Naive thymus-derived CD4-positive, alpha-beta T cell (primary cell): ENCODE measurements around the gene TSPO2. TPM values are rescaled to one million over a fixed set of nuclear protein-coding genes. Genes with fewer than 3 reads are reported as not detected.
A peak's percentile ranks its signal among the peaks of the same experiment; 100 is the strongest.

Experiments
- ATAC-seq: fragments of 150-1000 bp; cut with Tn5 transposase; 2 replicates; pipeline ENCODE4 v1.10.0; 2021; ENCODE audit warnings: mild to moderate bottlenecking, moderate library complexity
- CTCF ChIA-PET: fragments of 350-600 bp; sonication (Branson Sonifier 250); formaldehyde crosslinking; loops from one replicate; lab custom pipeline; 2021; ENCODE audit warnings: antibody characterized with exemption; lab: Charles Lee
- POLR2A ChIA-PET: fragments of 350-600 bp; sonication (Branson Sonifier 250); formaldehyde crosslinking; loops from one replicate; lab custom pipeline; 2021; ENCODE audit warnings: antibody characterized with exemption, inconsistent platforms; lab: Charles Lee
- DNase-seq, 9 donors: peaks; one replicate each; pipeline versions ENCODE4 v3.0.0 to v3.0.0-alpha.2; 2020 to 2022; ENCODE audit warnings: mixed read lengths in 1 of 9
- H3K27ac ChIP-seq: one replicate; pipeline ENCODE4 v1.7.0; 2013; ENCODE audit warnings: mild to moderate bottlenecking, low read depth, low read length, moderate library complexity
- H3K27me3 ChIP-seq, 2 donors: one replicate each; pipeline ENCODE4 v1.7.0; 2013; ENCODE audit warnings: low read length in 2 of 2, mild to moderate bottlenecking in 2 of 2, moderate library complexity in 2 of 2; ENCODE audit not compliant: control insufficient read depth in 2 of 2, insufficient read depth in 2 of 2
- H3K36me3 ChIP-seq, 3 experiments: 1 replicate in 2 of 3; 2 replicates in 1 of 3; pipeline ENCODE4 v1.7.0; 2013; ENCODE audit warnings: low read length in 3 of 3, mild to moderate bottlenecking in 3 of 3, moderate library complexity in 1 of 3; ENCODE audit not compliant: insufficient read depth in 3 of 3, control insufficient read depth in 2 of 3
- H3K4me1 ChIP-seq, 2 donors: one replicate each; pipeline ENCODE4 v1.7.0; 2013; ENCODE audit warnings: low read length in 2 of 2, mild to moderate bottlenecking in 2 of 2, moderate library complexity in 1 of 2; ENCODE audit not compliant: control insufficient read depth in 2 of 2, insufficient read depth in 2 of 2
- H3K4me3 ChIP-seq: 2 replicates; pipeline ENCODE4 v1.7.0; 2013; ENCODE audit warnings: mild to moderate bottlenecking, low read length
- H3K9me3 ChIP-seq, 3 experiments: 1 replicate in 2 of 3; 2 replicates in 1 of 3; pipeline ENCODE4 v1.7.0; 2013; ENCODE audit warnings: low read length in 3 of 3; ENCODE audit not compliant: control insufficient read depth in 2 of 3
- H3K27ac Mint-ChIP-seq, 9 donors: one replicate each; pipeline ENCODE4 v1.8.0; 2020 to 2022; ENCODE audit warnings: mixed read lengths in 9 of 9, mild to moderate bottlenecking in 8 of 9, moderate library complexity in 5 of 9, inconsistent platforms in 2 of 9
- H3K27me3 Mint-ChIP-seq, 5 donors: one replicate each; pipeline ENCODE4 v1.8.0; 2021 to 2022; ENCODE audit warnings: mixed read lengths in 5 of 5, mild to moderate bottlenecking in 1 of 5
- H3K36me3 Mint-ChIP-seq, 5 donors: one replicate each; pipeline ENCODE4 v1.8.0; 2020 to 2022; ENCODE audit warnings: mixed read lengths in 5 of 5, mild to moderate bottlenecking in 3 of 5, inconsistent platforms in 1 of 5
- H3K4me1 Mint-ChIP-seq, 7 donors: one replicate each; pipeline ENCODE4 v1.8.0; 2020 to 2022; ENCODE audit warnings: mixed read lengths in 7 of 7, mild to moderate bottlenecking in 3 of 7, inconsistent platforms in 1 of 7
- H3K4me3 Mint-ChIP-seq, 10 donors: one replicate each; pipeline ENCODE4 v1.8.0; 2020 to 2022; ENCODE audit warnings: mild to moderate bottlenecking in 10 of 10, mixed read lengths in 10 of 10, moderate library complexity in 6 of 10, inconsistent platforms in 2 of 10
- H3K9me3 Mint-ChIP-seq, 11 donors: one replicate each; pipeline ENCODE4 v1.8.0; 2020 to 2022; ENCODE audit warnings: mixed read lengths in 11 of 11, mild to moderate bottlenecking in 4 of 11, inconsistent platforms in 1 of 11, moderate library complexity in 1 of 11
- intact Hi-C, 2 donors: fragments of 100-400 bp; cut with micrococcal nuclease; formaldehyde crosslinking; loops; one replicate each; pipeline ENCODE4 v1.15.1; 2023
- polyA plus RNA-seq, 2 donors: library from polyadenylated mRNA; unstranded; fragments of 300-500 nt; fragmentation: Illumina TruSeq; gene quantifications; one replicate each; pipeline ENCODE4 v1.2.3, GENCODE V29; 2021
- total RNA-seq, 6 experiments: library from RNA in 5 of 6; stranded (reverse) in 5 of 6; gene quantifications; 1 replicate in 5 of 6; 2 replicates in 1 of 6; pipeline ENCODE4 v1.2.3 and lab custom pipeline; 2021 to 2026

Gene TSPO2
- total and polyA plus RNA-seq, 7 experiments from 2014 or later: not detected

DNA sequence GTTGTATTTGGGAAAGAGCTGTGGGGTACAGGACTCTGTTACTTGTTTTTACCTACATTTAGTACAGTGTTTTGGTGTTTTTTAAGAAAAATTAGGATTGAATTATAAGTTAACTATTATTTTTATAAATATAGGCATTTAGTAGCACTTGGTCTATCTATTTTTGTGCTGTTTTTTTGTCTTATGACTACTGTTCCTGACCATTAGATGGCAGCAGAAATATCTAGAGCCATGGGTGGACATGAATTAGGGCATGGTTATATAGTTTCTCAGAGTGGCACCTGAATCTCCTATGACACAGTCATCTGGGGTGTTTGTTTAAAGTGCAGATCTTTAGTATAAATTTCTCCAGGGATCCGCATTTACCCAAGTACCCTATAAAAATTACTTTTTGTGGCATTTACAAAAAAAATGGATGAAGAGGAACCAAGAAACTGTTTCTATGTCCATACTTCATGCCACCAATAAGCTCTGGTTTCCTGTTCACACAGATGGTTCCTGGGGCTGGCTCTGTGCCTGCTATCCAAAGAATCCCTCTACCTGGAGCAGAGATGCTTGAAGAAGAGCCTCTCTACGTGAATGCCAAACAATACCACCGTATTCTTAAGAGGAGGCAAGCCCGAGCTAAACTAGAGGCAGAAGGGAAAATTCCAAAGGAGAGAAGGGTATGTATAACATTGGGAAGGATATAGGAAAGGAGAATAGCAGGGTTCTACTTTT is 50.3 kb downstream of the TSPO2 start:
- ATAC-seq: no peak
- Histone ChIP-seq H3K9me3 (no peaks in the 10 kb centered on the region), H3K4me3 (no peak overlapping the region), H3K36me3 (peaks cover 53 to 84% (median 59%) of the 10 kb centered on the region in 3 experiments), H3K27ac (no peak overlapping the region), H3K27me3 (no peaks in the 10 kb centered on the region), H3K4me1 (no peaks in the 10 kb centered on the region)
- ChIA-PET CTCF (interaction anchor here (1.3 to 1.8 kb wide), 2 partner anchors 9 to 90 kb away, joined by 3 to 4 read pairs; no protein-coding TSS in a partner anchor), POLR2A (no interaction called here)
- H3K9me3 Mint-ChIP-seq: no peaks in the 10 kb centered on the region
- intact Hi-C loops: loop anchor here in 1 of 2 donors (1.0 to 5.0 kb wide), 2 partner anchors 90 to 227 kb away; no protein-coding TSS in a partner anchor
- H3K4me3 Mint-ChIP-seq: no peak overlapping the region
- H3K27ac Mint-ChIP-seq: peak overlapping the region in 2 of 9 donors; percentile 54 to 62
- H3K4me1 Mint-ChIP-seq: peaks cover 0 to 14% (median 5%) of the 10 kb centered on the region in 7 donors
- no peak for DNase-seq
- no peaks in the 10 kb centered on the region for H3K27me3 Mint-ChIP-seq
- H3K36me3 Mint-ChIP-seq: peaks cover 26 to 59% (median 38%) of the 10 kb centered on the region in 5 donors

DNA sequence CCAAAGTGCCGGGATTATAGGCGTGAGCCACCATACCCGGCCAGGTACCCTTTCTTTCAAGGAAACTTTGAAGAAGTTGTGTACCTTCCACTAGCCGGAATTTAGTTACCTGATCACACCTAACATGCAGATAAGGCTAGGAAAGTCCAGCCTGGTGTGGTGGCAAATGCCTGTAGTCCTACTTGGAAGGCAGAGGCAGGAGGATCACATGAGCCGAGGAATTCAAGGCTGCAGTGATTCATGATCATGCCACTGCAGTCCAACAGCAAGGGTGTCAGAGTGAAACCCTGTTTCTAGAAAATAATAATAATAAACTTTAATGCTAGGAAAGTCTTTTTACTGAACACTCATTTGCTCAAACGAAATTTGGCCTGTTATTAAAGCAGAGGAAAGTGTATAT is 51.5 kb downstream of the TSPO2 start:
- H3K27me3 ChIP-seq: no peaks in the 10 kb centered on the region
- Mint-ChIP-seq H3K9me3 (no peaks in the 10 kb centered on the region), H3K27me3 (no peaks in the 10 kb centered on the region), H3K4me3 (no peak overlapping the region), H3K27ac (no peak overlapping the region), H3K4me1 (peaks cover 2 to 24% (median 11%) of the 10 kb centered on the region in 7 donors), H3K36me3 (peaks cover 31 to 66% (median 41%) of the 10 kb centered on the region in 5 donors)
- H3K27ac ChIP-seq: no peak overlapping the region
- POLR2A ChIA-PET: no interaction called here
- ATAC-seq: no peak
- peaks cover 63 to 95% (median 65%) of the 10 kb centered on the region in 3 experiments for H3K36me3 ChIP-seq
- CTCF ChIA-PET: no interaction called here
- DNase-seq: no peak
- no peaks in the 10 kb centered on the region for H3K4me1 ChIP-seq
- no peak overlapping the region for H3K4me3 ChIP-seq
- H3K9me3 ChIP-seq: no peaks in the 10 kb centered on the region
- intact Hi-C loops: loop anchor here in 1 of 2 donors (5.0 kb wide), 1 partner anchor 89 kb away; no protein-coding TSS in a partner anchor

Other genes with a start within 250 kb of the TSPO2 start
- 1 to 10 TPM; 2.2 to 7.2 (median 4.3) TPM for gene UNC5CL, start 3.2 kb upstream of the TSPO2 start, total RNA-seq
- under 1 TPM; 0.24 to 0.98 TPM for gene UNC5CL, start 3.2 kb upstream of the TSPO2 start, polyA plus RNA-seq
- gene APOBEC2, start 10.7 kb downstream of the TSPO2 start, total RNA-seq: not detected
- gene APOBEC2, start 10.7 kb downstream of the TSPO2 start, polyA plus RNA-seq: under 1 TPM; 0.25 to 0.83 TPM
- gene OARD1, start 29.9 kb downstream of the TSPO2 start, total RNA-seq: 10 to 100 TPM; 31.1 to 55.8 (median 39.9) TPM
- 10 to 100 TPM; 44.6 to 55.8 TPM for gene OARD1, start 29.9 kb downstream of the TSPO2 start, polyA plus RNA-seq
- gene NFYA, start 30.5 kb downstream of the TSPO2 start, total RNA-seq: 10 to 100 TPM; 31.6 to 63.3 (median 35.9) TPM
- gene NFYA, start 30.5 kb downstream of the TSPO2 start, polyA plus RNA-seq: 10 to 100 TPM; 18.6 to 37.8 TPM
- gene TREML1, start 111.9 kb downstream of the TSPO2 start, total RNA-seq: 1 to 10 TPM in 1 of 5 experiments, not detected in 4; 3.2 TPM
- gene TREML1, start 111.9 kb downstream of the TSPO2 start, polyA plus RNA-seq: not detected
- gene TREM2, start 120.6 kb downstream of the TSPO2 start, total RNA-seq: 1 to 10 TPM in 2 of 5 experiments, not detected in 3; 3.1 to 3.2 TPM
- gene TREM2, start 120.6 kb downstream of the TSPO2 start, polyA plus RNA-seq: not detected
- gene TREML2, start 158.7 kb downstream of the TSPO2 start, total RNA-seq: 10 to 100 TPM in 1 of 5 experiments, 1 to 10 TPM in 2, under 1 TPM in 2; 0.54 to 19.8 (median 3.7) TPM
- 1 to 10 TPM; 1.8 to 5.4 TPM for gene TREML2, start 158.7 kb downstream of the TSPO2 start, polyA plus RNA-seq
- gene TREML4, start 185.9 kb downstream of the TSPO2 start, total RNA-seq: 1 to 10 TPM in 1 of 5 experiments, not detected in 4; 3.1 TPM
- not detected for gene TREML4, start 185.9 kb downstream of the TSPO2 start, polyA plus RNA-seq
- gene TREM1, start 244.2 kb downstream of the TSPO2 start, total RNA-seq: 100 to 1,000 TPM in 1 of 5 experiments, 10 to 100 TPM in 1, not detected in 3; 15.9 to 251 TPM
- not detected for gene TREM1, start 244.2 kb downstream of the TSPO2 start, polyA plus RNA-seq